Body of pancreas (tissue), 4 donors: Measurements from ENCODE around the gene FES. TPM values are rescaled to one million over a fixed set of nuclear protein-coding genes. Genes with fewer than 3 reads are reported as not detected.
"Not testable (repeated sequence)": the region's sequence is repeated elsewhere in the genome, so short reads cannot be mapped to it uniquely, and the experiment has no call there.

ENCODE experiments used
- ATAC-seq: fragments of 150-250 bp; one replicate; pipeline ENCODE4 v1.9.1; 2016
- DNase-seq, 4 donors: peaks; one replicate each; pipeline ENCODE4 v3.0.0-alpha.2; 2019
- H3K27ac ChIP-seq, 4 donors: fragments of 200-600 bp; sonication (generic); 1 replicate in 3 of 4; 2 replicates in 1 of 4; pipeline versions ENCODE4 v1.5.1 to v1.6.1; 2016 to 2019; ENCODE audit warnings: mild to moderate bottlenecking in 1 of 4, mixed read lengths in 1 of 4, moderate library complexity in 1 of 4
- H3K27me3 ChIP-seq, 2 donors: fragments of 200-600 bp; sonication (generic); one replicate each; pipeline ENCODE4 v1.6.0; 2016; ENCODE audit warnings: mild to moderate bottlenecking in 1 of 2
- H3K36me3 ChIP-seq, 2 donors: fragments of 200-600 bp; sonication (generic); replicated peaks in 1 of 2; 2 replicates each; pipeline ENCODE4 v1.5.1; 2016; ENCODE audit warnings: low read depth in 2 of 2; ENCODE audit not compliant: insufficient read depth in 1 of 2
- H3K4me1 ChIP-seq: fragments of 200-600 bp; sonication (generic); one replicate; pipeline ENCODE4 v1.6.0; 2016
- H3K4me3 ChIP-seq, 2 donors: fragments of 200-600 bp; sonication (generic); 1 replicate in 1 of 2; 2 replicates in 1 of 2; pipeline ENCODE4 v1.5.1; 2016 to 2019
- H3K9me3 ChIP-seq, 3 donors: fragments of 200-600 bp; sonication (generic); 1 replicate in 2 of 3; 2 replicates in 1 of 3; pipeline ENCODE4 v1.5.1; 2016
- CTCF ChIP-seq, 7 experiments: fragments of 450-650 bp in 4 of 7; fragments of 200-600 bp in 3 of 7; sonication (generic) in 3 of 7; IDR thresholded peaks; one replicate each; pipeline ENCODE4 v1.5.1; 2016 to 2019; ENCODE audit warnings: antibody characterized with exemption in 7 of 7
- POLR2A ChIP-seq, 3 donors: fragments of 450-650 bp; IDR thresholded peaks; one replicate each; pipeline ENCODE4 v1.6.1; 2016; ENCODE audit warnings: antibody characterized with exemption in 3 of 3, mild to moderate bottlenecking in 2 of 3
- WGBS, 2 donors: methylation state at CpG; one replicate each; pipeline ENCODE4 v1.1.5; 2017; 5-methylcytosine and 5-hydroxymethylcytosine counted together
- intact Hi-C: fragments of 100-400 bp; cut with DNase I; formaldehyde crosslinking; loops from one replicate; pipeline ENCODE4 v1.15.1; 2023
- total RNA-seq, 2 donors: library from RNA; depleted of rRNA; stranded (reverse); fragments of >200 nt; gene quantifications; one replicate each; pipeline ENCODE4 v1.1.0, GENCODE V29; 2016

FES gene
- total RNA-seq, 2 donors from 2014 or later = 16.9 to 24.4 TPM

GRCh38 chr15:90916461-90916860 lies 32.2 kb downstream of the FES start:
- no peak for ATAC-seq

GRCh38 chr15:90917569-90917968 lies 33.3 kb downstream of the FES start:
- WGBS, 2 donors = 90 to 95% methylated on average over 12 of the region's 12 CpGs

More at GRCh38 chr15:90916461-90916860, 32.2 kb downstream of the FES start:
- intact Hi-C loops = no loop called here
- no peak for DNase-seq
- TF ChIP-seq POLR2A (IDR thresholded peaks at IDR 0.05) (no peak), CTCF (IDR thresholded peaks at IDR 0.05) (no peak)
- 82 to 89% methylated on average over 11 of the region's 11 CpGs for WGBS, 2 donors
- Histone ChIP-seq H3K27ac (no peak overlapping the region), H3K9me3 (no peaks in the 10 kb centered on the region), H3K4me3 (no peak overlapping the region), H3K36me3 (peaks cover 33 to 74% of the 10 kb centered on the region in 2 donors), H3K4me1 (no peaks in the 10 kb centered on the region), H3K27me3 (no peaks in the 10 kb centered on the region)

GRCh38 chr15:90918034-90918788 lies 33.9 kb downstream of the FES start:
- H3K4me1 ChIP-seq = no peaks in the 10 kb centered on the region
- DNase-seq (no peak), ATAC-seq (no peak)
- H3K27me3 ChIP-seq = no peaks in the 10 kb centered on the region
- no peak overlapping the region for H3K27ac ChIP-seq
- H3K4me3 ChIP-seq = no peak overlapping the region
- intact Hi-C loops = no loop called here
- peaks cover 18 to 56% of the 10 kb centered on the region in 2 donors for H3K36me3 ChIP-seq
- TF ChIP-seq CTCF (IDR thresholded peaks at IDR 0.05) (no peak), POLR2A (IDR thresholded peaks at IDR 0.05) (no peak)
- WGBS, 2 donors = 91 to 94% methylated on average over 23 of the region's 23 CpGs
- no peaks in the 10 kb centered on the region for H3K9me3 ChIP-seq

More at GRCh38 chr15:90917569-90917968, 33.3 kb downstream of the FES start:
- ATAC-seq (no peak), DNase-seq (no peak)
- H3K4me3 ChIP-seq = no peak overlapping the region
- H3K27me3 ChIP-seq = no peaks in the 10 kb centered on the region
- no peak for TF ChIP-seq CTCF (IDR thresholded peaks at IDR 0.05)
- TF ChIP-seq POLR2A (IDR thresholded peaks at IDR 0.05) = no peak
- peaks cover 23 to 62% of the 10 kb centered on the region in 2 donors for H3K36me3 ChIP-seq
- H3K27ac ChIP-seq = no peak overlapping the region
- no peaks in the 10 kb centered on the region for H3K4me1 ChIP-seq
- intact Hi-C loops = no loop called here
- H3K9me3 ChIP-seq = no peaks in the 10 kb centered on the region

GRCh38 chr15:90918835-90919234 lies 34.5 kb downstream of the FES start:
- TF ChIP-seq POLR2A (IDR thresholded peaks at IDR 0.05) (no peak), CTCF (IDR thresholded peaks at IDR 0.05) (no peak)
- ATAC-seq (no peak), DNase-seq (no peak)
- no peaks in the 10 kb centered on the region for H3K27me3 ChIP-seq
- H3K9me3 ChIP-seq = no peaks in the 10 kb centered on the region
- 77 to 89% methylated on average over 6 of the region's 6 CpGs for WGBS, 2 donors
- peaks cover 18 to 50% of the 10 kb centered on the region in 2 donors for H3K36me3 ChIP-seq
- H3K4me1 ChIP-seq = no peaks in the 10 kb centered on the region
- intact Hi-C loops = no loop called here
- H3K27ac ChIP-seq = no peak overlapping the region
- no peak overlapping the region for H3K4me3 ChIP-seq

- no peaks in the 10 kb centered on the region for H3K4me1 ChIP-seq
- intact Hi-C loops = no loop called here
- peaks cover 9 to 39% of the 10 kb centered on the region in 2 donors for H3K36me3 ChIP-seq
- DNase-seq (no peak), ATAC-seq (no peak)
- no peak overlapping the region for H3K27ac ChIP-seq
- no peak for TF ChIP-seq CTCF (IDR thresholded peaks at IDR 0.05)
- no peak for TF ChIP-seq POLR2A (IDR thresholded peaks at IDR 0.05)
- H3K27me3 ChIP-seq = no peaks in the 10 kb centered on the region
- no peaks in the 10 kb centered on the region for H3K9me3 ChIP-seq
- WGBS, 2 donors = 32 to 34% methylated on average over 4 of the region's 4 CpGs
- H3K4me3 ChIP-seq = no peak overlapping the region
Observed at GRCh38 chr15:90921887-90922286, 37.6 kb downstream of the FES start.

GRCh38 chr15:90922712-90923322 lies 38.5 kb downstream of the FES start:
- H3K27me3 ChIP-seq, H3K27ac ChIP-seq, H3K4me1 ChIP-seq, H3K9me3 ChIP-seq, intact Hi-C loops, ATAC-seq, H3K4me3 ChIP-seq, DNase-seq: not testable (repeated sequence)
- WGBS, 2 donors = 90 to 91% methylated on average over 7 of the region's 7 CpGs
- peaks cover 9 to 31% of the 10 kb centered on the region in 2 donors for H3K36me3 ChIP-seq
